K562 (cell line): ENCODE results near the gene CRLF2. TPM values are rescaled to one million over a fixed set of nuclear protein-coding genes. Genes with fewer than 3 reads are reported as not detected.

Experiments
- ATAC-seq: fragments of 200-7000 bp; cut with Tn5 transposase; 3 replicates; pipeline ENCODE4 v1.9.1; 2020; ENCODE audit warnings: moderate library complexity
- BruUV-seq: library from RNA; stranded (reverse); fragments of 400-500 nt; replicated peaks from 2 replicates; lab custom pipeline; 2021; lab: Mats Ljungman, UMichigan
- CTCF ChIA-PET: fragments of 300-600 bp; formaldehyde crosslinking; extraction: SDS; loops from one replicate; lab custom pipeline; 2021; ENCODE audit warnings: low intra/inter-chr PET ratio; lab: Yijun Ruan, JAX
- POLR2A ChIA-PET: fragments of 300-600, 350-650 bp; sonication (Branson Sonifier 250); formaldehyde crosslinking; extraction: SDS; loops from one replicate; lab custom pipeline; 2021; ENCODE audit warnings: antibody characterized with exemption, inconsistent platforms; lab: Yijun Ruan, JAX
- DNase-seq, 4 experiments: peaks; one replicate each; pipeline versions ENCODE4 v3.0.0 to v3.0.0-alpha.2; 2011 to 2018; ENCODE audit warnings: low spot score in 3 of 4, mixed read lengths in 3 of 4; ENCODE audit errors: extremely low read depth in 1 of 4
- FAIRE-seq: peaks from 2 replicates; lab custom pipeline; 2011; peaks lifted over from hg19 to GRCh38; lab: Jason Lieb, UNC
- H2AFZ ChIP-seq: 2 replicates; pipeline ENCODE4 v1.6.0; 2011; ENCODE audit warnings: low read depth, low read length, control low read depth, inconsistent platforms
- H3K27ac ChIP-seq: fragments of 200-600 bp; 3 replicates; pipeline ENCODE4 v1.8.0; 2011; ENCODE audit warnings: low read depth, mild to moderate bottlenecking, control low read depth, inconsistent platforms, low read length, moderate library complexity, mixed read lengths; ENCODE audit errors: extremely low read depth
- H3K27me3 ChIP-seq, 2 experiments: fragments of 300-600 bp in 1 of 2; 2 replicates in 1 of 2; 3 replicates in 1 of 2; pipeline versions ENCODE4 v1.6.0 to v1.8.0; 2011; ENCODE audit warnings: inconsistent platforms in 2 of 2, low read length in 2 of 2, mild to moderate bottlenecking in 1 of 2, mixed read lengths in 1 of 2, moderate library complexity in 1 of 2; ENCODE audit not compliant: control insufficient read depth in 2 of 2, insufficient read depth in 2 of 2
- H3K36me3 ChIP-seq: fragments of 300-600 bp; 3 replicates; pipeline ENCODE4 v1.8.0; 2011; ENCODE audit warnings: mild to moderate bottlenecking, low read length, inconsistent platforms; ENCODE audit not compliant: control insufficient read depth, insufficient read depth
- H3K4me1 ChIP-seq, 2 experiments: fragments of 200-600 bp in 1 of 2; replicated peaks in 1 of 2; 2 replicates in 1 of 2; 3 replicates in 1 of 2; pipeline versions ENCODE4 v1.5.1 to v1.8.0; 2011; ENCODE audit warnings: inconsistent platforms in 2 of 2, low read length in 2 of 2, mild to moderate bottlenecking in 1 of 2, mixed read lengths in 1 of 2, moderate library complexity in 1 of 2; ENCODE audit not compliant: control insufficient read depth in 2 of 2, insufficient read depth in 2 of 2
- H3K4me2 ChIP-seq: 2 replicates; pipeline ENCODE4 v1.6.1; 2011; ENCODE audit warnings: low read length, control low read depth, inconsistent platforms, mixed read lengths; ENCODE audit not compliant: insufficient read depth
- H3K4me3 ChIP-seq: fragments of 200-600 bp; sonication (generic), shearing (Covaris generic); 2 replicates; pipeline ENCODE4 v1.5.1; 2016; ENCODE audit warnings: control low read depth, inconsistent platforms
- H3K79me2 ChIP-seq: fragments of 200-600 bp; 3 replicates; pipeline ENCODE4 v1.8.0; 2011; ENCODE audit warnings: low read length, inconsistent platforms; ENCODE audit not compliant: control insufficient read depth, insufficient read depth
- H3K9ac ChIP-seq, 2 experiments: 2 replicates each; pipeline versions ENCODE4 v1.6.0 to v1.6.1; 2011; ENCODE audit warnings: low read depth in 2 of 2, low read length in 2 of 2, control low read depth in 1 of 2, inconsistent platforms in 1 of 2, mild to moderate bottlenecking in 1 of 2, mixed read lengths in 1 of 2; ENCODE audit not compliant: insufficient read depth in 1 of 2
- H3K9me1 ChIP-seq: one replicate; pipeline ENCODE4 v1.6.0; 2011; ENCODE audit warnings: inconsistent platforms, mild to moderate bottlenecking, low read length, moderate library complexity; ENCODE audit not compliant: control insufficient read depth, insufficient read depth
- H3K9me3 ChIP-seq: replicated peaks from 2 replicates; pipeline ENCODE4 v1.5.1; 2011; ENCODE audit warnings: low read depth, low read length, inconsistent platforms; ENCODE audit not compliant: control insufficient read depth, insufficient read depth
- H4K20me1 ChIP-seq: replicated peaks from 2 replicates; pipeline ENCODE4 v1.6.1; 2011; ENCODE audit warnings: low read length, inconsistent platforms, mixed read lengths; ENCODE audit not compliant: control insufficient read depth, insufficient read depth
- BCL6 ChIP-seq: fragments of 250-450 bp; sonication (Bioruptor Pico); IDR thresholded peaks from 2 replicates; pipeline ENCODE4 v1.4.0; 2020
- BRF2 ChIP-seq: IDR thresholded peaks from 3 replicates; pipeline ENCODE4 v1.6.1; 2011; ENCODE audit warnings: borderline replicate concordance, mild to moderate bottlenecking; ENCODE audit not compliant: insufficient read length, insufficient read depth
- CCAR2 ChIP-seq: fragments of 200-400 bp; formaldehyde crosslinking; IDR thresholded peaks from 2 replicates; pipeline ENCODE4 v1.6.1; 2017; ENCODE audit warnings: mild to moderate bottlenecking, low read depth, low read length
- JUN ChIP-seq, 2 experiments: sonication (generic) in 1 of 2; formaldehyde crosslinking in 1 of 2; IDR thresholded peaks; 2 replicates each; pipeline versions ENCODE4 v1.6.1 to v1.8.0; 2012 to 2022; ENCODE audit warnings: borderline replicate concordance in 2 of 2, mild to moderate bottlenecking in 2 of 2, improper control_type of control experiment in 1 of 2, low read depth in 1 of 2, low read length in 1 of 2, missing genetic modification reagents in 1 of 2
- MAZ ChIP-seq, 2 experiments: fragments of 450-650 bp in 1 of 2; sonication (generic) in 1 of 2; formaldehyde crosslinking; IDR thresholded peaks in 1 of 2; conservative IDR thresholded peaks in 1 of 2; 2 replicates each; pipeline versions ENCODE4 v1.4.0 to v1.5.0; 2020; ENCODE audit warnings: mild to moderate bottlenecking in 1 of 2, missing genetic modification reagents in 1 of 2
- PHTF2 ChIP-seq: fragments of 250-450 bp; sonication (Bioruptor Pico); IDR thresholded peaks from 2 replicates; pipeline ENCODE4 v1.5.0; 2021; ENCODE audit warnings: mild to moderate bottlenecking
- POLR2AphosphoS5 ChIP-seq: IDR thresholded peaks from 2 replicates; pipeline ENCODE4 v1.6.1; 2011; ENCODE audit warnings: mild to moderate bottlenecking, low read depth, low read length, moderate library complexity; ENCODE audit not compliant: control insufficient read depth, insufficient read depth
- PPARD ChIP-seq: fragments of 250-450 bp; sonication (Bioruptor Pico); IDR thresholded peaks from 2 replicates; pipeline ENCODE4 v1.8.0; 2022; ENCODE audit warnings: inconsistent platforms, mild to moderate bottlenecking, moderate library complexity
- RNF2 ChIP-seq: sonication (generic); IDR thresholded peaks from 2 replicates; pipeline ENCODE4 v1.6.1; 2016
- SNRNP70 ChIP-seq: fragments of 200-400 bp; formaldehyde crosslinking; optimal IDR thresholded peaks from 2 replicates; pipeline ENCODE3; 2017; ENCODE audit warnings: low read depth, low read length
- SPI1 ChIP-seq: IDR thresholded peaks from 2 replicates; pipeline ENCODE4 v1.6.1; 2011; ENCODE audit warnings: low read depth, low read length, control low read depth, borderline replicate concordance
- TRIM25 ChIP-seq: fragments of 450-650 bp; IDR thresholded peaks from 2 replicates; pipeline ENCODE4 v1.7.0; 2016; ENCODE audit warnings: borderline replicate concordance
- TRIM28 ChIP-seq: fragments of 450-650 bp; IDR thresholded peaks from 2 replicates; pipeline ENCODE4 v1.6.1; 2017
- ZBTB49 ChIP-seq: sonication (generic); formaldehyde crosslinking; IDR thresholded peaks from 2 replicates; pipeline ENCODE4 v1.8.0; 2022; ENCODE audit warnings: missing genetic modification reagents, mild to moderate bottlenecking, borderline replicate concordance
- ZNF384 ChIP-seq: IDR thresholded peaks from 2 replicates; pipeline ENCODE4 v1.6.1; 2012; ENCODE audit warnings: low read depth, low read length, improper control_type of control experiment
- ZNF507 ChIP-seq: conservative IDR thresholded peaks from 2 replicates; pipeline ENCODE4 v1.6.1; 2017; ENCODE audit warnings: missing genetic modification characterization, missing compliant biosample characterization
- ZNF589 ChIP-seq: fragments of 200-800 bp; sonication (Bioruptor generic); IDR thresholded peaks from 2 replicates; pipeline ENCODE4 v1.6.1; 2016; ENCODE audit warnings: low read depth, missing genetic modification characterization, missing compliant biosample characterization
- ZNF696 ChIP-seq: fragments of 250-450 bp; sonication (Bioruptor Pico); conservative IDR thresholded peaks from 2 replicates; pipeline ENCODE4 v1.4.0; 2020; ENCODE audit warnings: mild to moderate bottlenecking, moderate library complexity
- ZNF830 ChIP-seq: fragments of 250-450 bp; sonication (Bioruptor Pico); IDR thresholded peaks from 2 replicates; pipeline ENCODE4 v1.5.0; 2021; ENCODE audit warnings: mild to moderate bottlenecking
- WGBS: fragments of 100-300 bp; shearing (Covaris generic); methylation state at CpG from one replicate; pipeline ENCODE4 v1.1.6; 2016; ENCODE audit warnings: low coverage, mixed read lengths; ENCODE audit not compliant: insufficient coverage; ENCODE audit errors: missing lambda C conversion rate; 5-methylcytosine and 5-hydroxymethylcytosine counted together
- in situ Hi-C: fragments of 300-500 bp; cut with MboI; formaldehyde crosslinking; loops from 4 replicates; pipeline ENCODE4 v1.15.0; 2018; ENCODE audit warnings: inconsistent platforms, mixed read lengths
- intact Hi-C: fragments of 100-400 bp; cut with micrococcal nuclease; formaldehyde crosslinking; loops from 2 replicates; pipeline ENCODE4 v1.14.2; 2022
- polyA plus RNA-seq, 8 experiments: library from polyadenylated mRNA; depleted of rRNA in 4 of 8; stranded (reverse) in 5 of 8; unstranded in 3 of 8; fragments of >200 nt; fragmentation: Nextera tagmentation in 2 of 8; fragmentation: Illumina TruSeq in 1 of 8; extraction: Ambion mirVana in 2 of 8; extraction: Trizol in 1 of 8; gene quantifications; 2 replicates each; pipeline versions ENCODE4 v1.2.1 to v1.2.3, GENCODE V29; 2011 to 2014; ENCODE audit warnings: inconsistent platforms in 1 of 8, missing spikeins in 1 of 8
- total RNA-seq, 7 experiments: library from RNA; depleted of rRNA in 6 of 7; stranded (reverse); fragments of >200 nt in 6 of 7; fragmentation: Illumina TruSeq in 2 of 7; extraction: Trizol in 2 of 7; gene quantifications; 2 replicates each; pipeline versions ENCODE4 v1.2.1 to v1.2.3, GENCODE V29; 2011 to 2021; ENCODE audit warnings: low replicate concordance in 1 of 7

CRLF2 gene
- total and polyA plus RNA-seq, 9 of the 15 experiments (the other 6 are each of a cell fraction or from before 2014, with no cell fraction given): not detected

- no peaks in the 10 kb centered on the region for H4K20me1 ChIP-seq
- ATAC-seq (no peak), FAIRE-seq (no peak), DNase-seq (no peak)
- intact Hi-C loops (no loop called here), in situ Hi-C loops (no loop called here)
- H3K9ac ChIP-seq: no peak overlapping the region
- 0% methylated on average over 10 of the region's 11 CpGs for WGBS
- H3K4me1 ChIP-seq: no peaks in the 10 kb centered on the region; a peak in 1 of 5 replicates
- H3K4me2 ChIP-seq: no peak overlapping the region
- TF ChIP-seq ZNF589 (CRISPR knock-in tag) (no peak), PHTF2 (CRISPR knock-in tag) (no peak), ZBTB49 (no peak), ZNF830 (CRISPR knock-in tag) (no peak), MAZ (CRISPR knock-in tag; conservative IDR thresholded peaks at IDR 0.05 in 1 of 2, IDR thresholded peaks at IDR 0.05 in 1 of 2) (no peak), ZNF384 (no peak), JUN (IDR thresholded peaks at IDR 0.05; ENCODE audit: borderline replicate concordance, low read depth, low read length) (no peak), JUN (CRISPR knock-in tag; IDR thresholded peaks at IDR 0.05; ENCODE audit: borderline replicate concordance) (no peak), TRIM25 (no peak), ZNF696 (no peak), ZNF507 (tag) (no peak), POLR2AphosphoS5 (no peak), BRF2 (no peak), BCL6 (CRISPR knock-in tag) (no peak), SPI1 (no peak), CCAR2 (no peak), RNF2 (no peak), TRIM28 (no peak), PPARD (CRISPR knock-in tag) (no peak), SNRNP70 (no peak)
- H3K9me1 ChIP-seq: no peaks in the 10 kb centered on the region
- CTCF ChIA-PET: no interaction called here
- no peaks in the 10 kb centered on the region for H3K9me3 ChIP-seq
- H3K27ac ChIP-seq: no peak overlapping the region
- H3K79me2 ChIP-seq: no peaks in the 10 kb centered on the region
- H3K36me3 ChIP-seq: no peaks in the 10 kb centered on the region
- no TSS peak for BruUV-seq
- no peaks in the 10 kb centered on the region for H3K27me3 ChIP-seq
- H2AFZ ChIP-seq: no peak overlapping the region
- POLR2A ChIA-PET: no interaction called here
- H3K4me3 ChIP-seq: no peak overlapping the region
These were observed 49.2 kb downstream of the CRLF2 start for GRCh38 chrX:1163231-1163630.
